Stimulated activated CD4-positive, alpha-beta T cell treated with anti-CD3 and anti-CD28 coated beads, Interleukin-1b, Interleukin-23, amount 100 ng/mL, for 1 hour (primary cell): ENCODE measurements around the gene MYCBPAP.

ENCODE experiments used
- DNase-seq, 2 donors: peaks; one replicate each; pipeline ENCODE4 v3.0.0-alpha.2; 2020; ENCODE audit warnings: low read depth in 2 of 2

MYCBPAP gene

DNA sequence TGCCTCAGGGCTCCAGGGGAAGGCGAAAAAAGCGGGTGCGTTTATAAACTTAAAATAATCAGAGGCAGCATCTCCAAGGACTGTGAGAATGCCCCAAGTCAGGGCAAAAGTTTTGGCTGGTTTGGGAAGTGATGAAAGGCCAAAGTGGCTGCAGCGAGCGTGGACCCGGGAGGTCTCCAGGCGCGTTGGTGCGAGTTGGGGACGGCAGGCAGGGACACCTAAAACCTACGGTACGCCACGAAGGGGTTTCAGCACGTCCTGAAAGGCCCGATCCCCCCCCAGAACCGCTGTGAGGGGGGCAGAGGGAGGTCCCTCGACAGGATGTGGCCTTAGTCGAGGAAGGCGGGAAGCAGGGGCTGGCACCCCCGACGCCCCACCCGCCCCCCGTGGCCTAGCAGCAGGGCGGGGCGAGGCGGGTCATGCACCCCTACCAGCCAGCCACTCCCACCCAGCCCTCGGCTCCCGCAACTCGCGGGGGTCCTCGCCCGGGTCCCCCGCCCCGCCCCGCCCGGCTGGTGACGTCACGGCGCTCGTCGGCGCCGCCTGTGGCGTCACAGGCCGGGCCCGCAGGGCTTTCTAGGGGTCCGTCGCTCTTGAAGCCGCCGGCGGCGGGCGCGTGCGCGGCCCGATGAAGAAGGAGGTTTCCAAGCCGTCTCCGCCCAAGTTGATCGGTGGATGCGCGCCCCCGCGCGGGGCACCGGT is at the start of gene MYCBPAP:
Gene MYCBPAP (plus strand): TSS at position 569 of the 702 bp plus-strand sequence. CDS start 236 bp downstream, outside the sequence.
- peak; percentile 37 to 63 for DNase-seq

DNA sequence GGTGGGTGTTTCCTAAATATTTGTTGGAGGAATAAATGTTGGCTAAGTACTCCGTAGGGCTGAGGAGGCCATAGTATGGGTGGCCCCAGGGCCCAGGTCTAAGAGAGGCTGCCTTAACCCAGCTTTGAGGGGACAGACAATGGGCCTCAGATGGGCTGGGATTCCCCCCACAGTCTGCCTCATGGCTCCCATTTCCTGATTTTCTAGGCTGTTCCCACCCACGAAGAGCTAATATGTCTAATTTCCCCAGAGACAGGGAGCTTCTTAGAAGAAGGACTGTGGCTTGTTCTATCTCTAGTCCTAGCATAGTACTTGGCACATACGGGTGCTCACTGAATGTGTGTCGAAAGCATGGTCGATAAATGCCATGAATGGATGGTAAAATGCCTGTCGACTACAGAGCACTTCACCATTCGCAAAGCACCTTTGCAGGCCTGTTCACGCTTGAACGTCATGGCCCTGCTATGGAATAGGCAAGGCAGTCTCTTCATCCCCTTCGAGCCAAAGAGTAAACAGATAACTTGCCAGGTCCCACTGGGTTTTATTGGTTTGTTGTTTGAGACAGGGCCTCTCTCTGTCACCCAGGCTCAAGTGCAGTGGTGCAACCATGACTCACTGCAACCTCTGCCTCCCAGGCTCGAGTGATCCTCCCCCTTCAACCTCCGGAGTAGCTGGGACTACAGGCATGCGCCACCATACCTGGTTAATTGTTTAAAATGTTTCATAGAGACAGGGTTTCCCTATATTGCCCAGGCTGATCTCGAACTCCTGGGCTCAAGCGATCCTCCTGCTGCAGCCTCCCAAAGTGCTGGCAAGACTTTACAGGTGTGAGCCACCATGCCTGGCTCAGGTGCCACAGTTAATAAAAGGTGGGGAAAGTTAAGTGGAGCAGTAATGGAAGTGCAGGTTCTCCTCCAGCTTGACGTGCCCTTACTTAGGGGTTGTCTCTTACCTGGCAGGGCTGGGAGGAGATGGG is 49.2 kb upstream of the MYCBPAP start:
- DNase-seq, result no peak

DNA sequence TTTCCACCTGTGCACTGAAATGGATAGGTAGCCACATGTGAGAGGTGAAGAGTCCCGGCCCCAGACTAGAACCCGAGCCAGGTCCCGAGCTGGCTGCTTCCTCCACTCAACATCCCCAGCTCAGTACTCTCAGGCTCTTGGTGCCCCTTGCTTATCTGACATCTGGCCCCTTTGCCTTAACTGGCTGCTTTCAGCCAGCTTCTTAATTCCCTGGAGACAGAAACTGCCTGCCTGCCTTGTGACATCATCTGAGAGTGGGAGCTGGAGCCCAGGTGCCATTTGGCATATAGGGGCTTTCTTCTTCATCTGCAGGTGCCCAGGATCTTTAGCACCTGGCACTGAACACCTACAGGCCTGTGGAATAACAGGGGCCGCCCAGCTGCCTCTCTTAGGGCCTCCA is 48.5 kb upstream of the MYCBPAP start:
- DNase-seq, result no peak

GRCh38 chr17:50460831-50461526 is 47.3 kb upstream of the MYCBPAP start:
- DNase-seq, result no peak

- no peak for DNase-seq
Measured at GRCh38 chr17:50461550-50462132, 46.6 kb upstream of the MYCBPAP start.

GRCh38 chr17:50462446-50462845 is 45.8 kb upstream of the MYCBPAP start:
- no peak for DNase-seq

GRCh38 chr17:50464121-50464520 is 44.1 kb upstream of the MYCBPAP start:
- DNase-seq, result no peak

GRCh38 chr17:50464736-50465135 is 43.5 kb upstream of the MYCBPAP start:
- DNase-seq, result no peak

DNA sequence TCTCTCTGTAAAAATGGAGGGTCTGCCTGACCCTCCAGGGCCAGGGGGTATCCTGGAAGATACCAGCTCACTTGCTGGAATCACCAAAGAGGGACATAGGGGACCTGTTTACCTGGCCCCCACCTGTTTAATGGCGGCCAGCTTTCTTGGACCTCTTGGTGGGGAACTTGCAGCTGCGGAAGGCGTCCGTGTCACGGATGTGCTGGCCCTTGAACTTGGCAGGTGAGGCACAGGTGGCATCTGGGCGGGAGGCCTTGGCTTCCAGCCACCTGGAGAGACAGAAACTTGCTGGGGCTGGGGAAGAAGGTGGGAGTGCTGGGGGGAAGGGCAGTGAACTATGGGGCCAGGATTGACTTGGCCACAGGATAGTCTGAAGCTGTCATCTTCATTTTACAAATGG is 43.1 kb upstream of the MYCBPAP start:
- no peak for DNase-seq

DNA sequence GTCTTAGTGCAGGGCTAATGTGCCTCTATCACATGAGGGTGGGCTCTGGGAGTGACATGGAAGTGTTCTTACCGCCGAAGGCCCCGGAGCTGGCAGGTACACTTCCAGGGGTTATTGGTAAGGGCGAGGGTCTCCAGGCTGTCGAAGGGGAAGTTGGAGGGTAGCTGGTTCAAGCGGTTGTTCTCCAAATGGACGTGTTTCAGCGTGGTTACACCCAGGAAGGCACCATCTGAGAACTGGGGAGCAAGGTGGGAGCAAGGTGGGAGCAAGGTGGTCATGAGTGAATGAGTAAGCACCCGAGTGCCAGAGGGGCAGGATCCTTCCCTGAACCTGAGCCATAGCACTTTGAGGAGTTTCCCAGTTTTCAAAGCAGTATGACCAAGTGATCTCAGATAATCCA is 42.6 kb upstream of the MYCBPAP start:
- no peak for DNase-seq

GRCh38 chr17:50466371-50467113 is 41.7 kb upstream of the MYCBPAP start:
- no peak for DNase-seq

GRCh38 chr17:50467114-50467854 is 41.0 kb upstream of the MYCBPAP start:
- no peak for DNase-seq

DNA sequence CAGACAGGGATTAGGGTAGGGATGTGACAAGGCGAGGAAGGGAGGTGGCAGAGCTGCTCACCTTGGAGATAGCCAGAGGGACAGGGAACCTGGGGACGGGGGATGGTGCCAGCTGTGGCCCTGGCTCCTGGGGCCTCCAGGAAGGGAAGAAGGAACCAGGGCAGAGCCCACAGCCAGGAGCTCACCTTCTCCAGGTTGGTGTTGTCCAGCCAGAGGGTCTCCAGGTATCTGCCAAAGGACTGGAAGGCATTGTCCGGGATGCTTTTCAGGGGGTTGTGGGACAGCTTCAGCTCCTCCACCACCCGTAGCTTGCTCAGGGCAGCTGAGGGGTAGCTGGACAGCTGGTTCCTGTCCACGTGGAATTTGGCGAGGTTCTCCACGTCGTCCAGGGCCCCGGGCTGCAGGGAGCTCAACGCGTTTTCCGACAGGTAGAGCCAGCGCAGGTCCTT is 40.4 kb upstream of the MYCBPAP start:
- DNase-seq, result no peak

- no peak for DNase-seq
Measured at GRCh38 chr17:50468304-50469207, 39.7 kb upstream of the MYCBPAP start, which contains the start of gene CHAD. CHAD (minus strand) TSS chr17:50468880; CDS start chr17:50468813, 67 bp downstream.

- DNase-seq, result no peak
Measured at GRCh38 chr17:50469208-50469605, 39.0 kb upstream of the MYCBPAP start.

DNA sequence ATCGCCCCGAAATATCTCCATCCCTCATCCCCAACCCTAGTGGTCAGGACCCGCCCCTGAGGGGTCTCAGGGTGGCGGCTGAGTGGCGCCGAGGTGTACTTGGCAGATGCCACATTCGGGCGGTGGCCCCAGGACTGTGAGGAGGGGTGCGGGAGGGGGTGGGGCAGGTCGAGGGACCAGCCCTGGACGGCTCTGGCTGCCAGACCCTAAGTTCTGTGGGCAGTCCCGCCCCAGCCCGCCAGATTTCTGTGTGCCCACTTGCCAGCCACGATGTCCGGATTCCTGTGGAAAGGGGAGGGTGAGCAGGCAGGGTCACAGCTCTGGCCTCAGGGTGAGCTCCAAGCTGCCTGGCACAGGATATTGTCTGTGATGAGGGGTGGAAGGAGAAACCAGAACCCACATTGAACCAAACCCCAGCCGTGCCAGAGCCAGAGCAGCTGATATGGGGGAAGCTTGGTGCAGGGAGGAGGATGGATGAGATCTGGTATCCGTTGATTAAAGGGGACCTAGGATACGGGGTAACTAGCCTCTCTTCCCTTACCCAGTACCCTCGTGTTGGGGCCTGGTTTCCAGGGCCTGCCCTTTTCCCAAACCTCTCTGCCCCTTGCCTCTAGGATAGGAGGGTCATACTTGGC is 38.5 kb upstream of the MYCBPAP start:
- no peak for DNase-seq

GRCh38 chr17:50470426-50470825 is 37.8 kb upstream of the MYCBPAP start:
- no peak for DNase-seq

GRCh38 chr17:50471009-50471905 is 37.0 kb upstream of the MYCBPAP start:
- no peak for DNase-seq
